Measurements from ENCODE around the gene UNKL.

Gene UNKL

GRCh38 chr16:1338119-1338730 lies 76.3 kb downstream of the UNKL start:
- TF ChIP-seq EZH2 (IDR thresholded peaks at IDR 0.05; ENCODE audit: borderline replicate concordance, low read length) (no peak), CTCF (IDR thresholded peaks at IDR 0.05; ENCODE audit: low read length) (peak; percentile 53)
- Histone ChIP-seq H3K9me2 (ENCODE audit: low read depth, low read length) (no peaks in the 10 kb centered on the region), H4K20me1 (ENCODE audit: insufficient read depth, low read length) (no peaks in the 10 kb centered on the region)

GRCh38 chr16:1337486-1337885 lies 77.0 kb downstream of the UNKL start:
- TF ChIP-seq EZH2 (IDR thresholded peaks at IDR 0.05; ENCODE audit: borderline replicate concordance, low read length), result no peak
- no peak for TF ChIP-seq CTCF (IDR thresholded peaks at IDR 0.05; ENCODE audit: low read length)
- Histone ChIP-seq H4K20me1 (ENCODE audit: insufficient read depth, low read length) (no peaks in the 10 kb centered on the region), H3F3A (ENCODE audit: insufficient read depth, low read length) (no peaks in the 10 kb centered on the region; the same call in 1 of the 2 replicates), H3K9ac (ENCODE audit: low read length) (no peak overlapping the region; the same call in 1 of the 2 replicates), H3K4me2 (ENCODE audit: low read length) (peak overlapping the region; percentile 8; the same call in 1 of the 2 replicates), H3K79me2 (ENCODE audit: insufficient read depth, low read length) (no peaks in the 10 kb centered on the region), H3K4me3 (ENCODE audit: low read depth, low read length, poor library complexity, severe bottlenecking) (peak overlapping the region; percentile 14), H3K9me2 (ENCODE audit: low read depth, low read length) (no peaks in the 10 kb centered on the region), H3K27me3 (ENCODE audit: insufficient read depth, low read length) (peaks cover 16% of the 10 kb centered on the region; the same call in 1 of the 2 replicates), H3K4me1 (ENCODE audit: insufficient read depth, low read length, severe bottlenecking) (peaks cover 24% of the 10 kb centered on the region), H2AFZ (ENCODE audit: low read length) (no peak overlapping the region), H3K27ac (ENCODE audit: low read depth, low read length, poor library complexity, severe bottlenecking) (no peak overlapping the region), H3K36me3 (ENCODE audit: insufficient read depth, low read length) (no peaks in the 10 kb centered on the region), H3K9me3 (ENCODE audit: low read length) (no peaks in the 10 kb centered on the region)

More at GRCh38 chr16:1338119-1338730, 76.3 kb downstream of the UNKL start:
- no peaks in the 10 kb centered on the region for H3K9me3 ChIP-seq (ENCODE audit: low read length)
- no peak overlapping the region for H3K27ac ChIP-seq (ENCODE audit: low read depth, low read length, poor library complexity, severe bottlenecking)
- peaks cover 25% of the 10 kb centered on the region for H3K4me1 ChIP-seq (ENCODE audit: insufficient read depth, low read length, severe bottlenecking)
- peak overlapping the region; percentile 8; the same call in 1 of the 2 replicates for H3K4me2 ChIP-seq (ENCODE audit: low read length)
- H3K36me3 ChIP-seq (ENCODE audit: insufficient read depth, low read length), result no peaks in the 10 kb centered on the region
- H3K79me2 ChIP-seq (ENCODE audit: insufficient read depth, low read length), result no peaks in the 10 kb centered on the region
- H3K9ac ChIP-seq (ENCODE audit: low read length), result no peak overlapping the region; the same call in 1 of the 2 replicates
- H3F3A ChIP-seq (ENCODE audit: insufficient read depth, low read length), result no peaks in the 10 kb centered on the region; the same call in 1 of the 2 replicates
- peaks cover 16% of the 10 kb centered on the region; the same call in 1 of the 2 replicates for H3K27me3 ChIP-seq (ENCODE audit: insufficient read depth, low read length)
- no peak overlapping the region for H3K4me3 ChIP-seq (ENCODE audit: low read depth, low read length, poor library complexity, severe bottlenecking)
- H2AFZ ChIP-seq (ENCODE audit: low read length), result no peak overlapping the region

- TF ChIP-seq EZH2 (IDR thresholded peaks at IDR 0.05; ENCODE audit: borderline replicate concordance, low read length) (no peak), CTCF (IDR thresholded peaks at IDR 0.05; ENCODE audit: low read length) (no peak)
- Histone ChIP-seq H3K4me1 (ENCODE audit: insufficient read depth, low read length, severe bottlenecking) (peaks cover 26% of the 10 kb centered on the region), H3K9ac (ENCODE audit: low read length) (no peak overlapping the region), H3K4me3 (ENCODE audit: low read depth, low read length, poor library complexity, severe bottlenecking) (no peak overlapping the region), H3K79me2 (ENCODE audit: insufficient read depth, low read length) (no peaks in the 10 kb centered on the region), H3K27me3 (ENCODE audit: insufficient read depth, low read length) (peaks cover 16% of the 10 kb centered on the region; the same call in 1 of the 2 replicates), H3K9me2 (ENCODE audit: low read depth, low read length) (no peaks in the 10 kb centered on the region), H3K9me3 (ENCODE audit: low read length) (no peaks in the 10 kb centered on the region), H3K36me3 (ENCODE audit: insufficient read depth, low read length) (no peaks in the 10 kb centered on the region), H2AFZ (ENCODE audit: low read length) (no peak overlapping the region), H3F3A (ENCODE audit: insufficient read depth, low read length) (no peaks in the 10 kb centered on the region; the same call in 1 of the 2 replicates), H4K20me1 (ENCODE audit: insufficient read depth, low read length) (no peaks in the 10 kb centered on the region), H3K27ac (ENCODE audit: low read depth, low read length, poor library complexity, severe bottlenecking) (no peak overlapping the region), H3K4me2 (ENCODE audit: low read length) (no peak overlapping the region)
These were observed 77.9 kb downstream of the UNKL start for GRCh38 chr16:1336619-1337018.

Data from OCI-LY1 (cell line).